GM03348 (cell line): ENCODE results near the gene NUDT1.

ENCODE experiments used
- DNase-seq: peaks from one replicate; pipeline ENCODE4 v3.0.0; 2012; ENCODE audit warnings: low spot score

Gene NUDT1

GRCh38 chr7:2241580-2242540 is at the start of gene NUDT1, which contains the start of gene MRM2:
TSS of gene NUDT1 (plus strand) at chr7:2242226. CDS start at chr7:2244575, 2,349 bp downstream.
TSS of gene MRM2 (minus strand) at chr7:2242205. CDS start at chr7:2242169, 36 bp downstream.
- DNase-seq: peak; percentile 94

- DNase-seq: no peak
These were observed 49.0 kb upstream of the NUDT1 start for GRCh38 chr7:2192831-2193534.

- no peak for DNase-seq
These were observed 48.3 kb upstream of the NUDT1 start for GRCh38 chr7:2193575-2194305.

- no peak for DNase-seq
These were observed 46.4 kb upstream of the NUDT1 start for GRCh38 chr7:2195400-2196246.

- no peak for DNase-seq
These were observed 45.3 kb upstream of the NUDT1 start for GRCh38 chr7:2196381-2197378.

GRCh38 chr7:2197436-2198155 is 44.4 kb upstream of the NUDT1 start:
- no peak for DNase-seq

- DNase-seq: no peak
These were observed 43.8 kb upstream of the NUDT1 start for GRCh38 chr7:2198206-2198605.

- DNase-seq: no peak
These were observed 43.3 kb upstream of the NUDT1 start for GRCh38 chr7:2198760-2199159.

- DNase-seq: no peak
These were observed 42.5 kb upstream of the NUDT1 start for GRCh38 chr7:2199528-2199927.

- no peak for DNase-seq
These were observed 42.0 kb upstream of the NUDT1 start for GRCh38 chr7:2199956-2200583.

- no peak for DNase-seq
These were observed 41.4 kb upstream of the NUDT1 start for GRCh38 chr7:2200584-2200980.

- no peak for DNase-seq
These were observed 40.9 kb upstream of the NUDT1 start for GRCh38 chr7:2201128-2201527.

- no peak for DNase-seq
These were observed 40.2 kb upstream of the NUDT1 start for GRCh38 chr7:2201686-2202360.

- no peak for DNase-seq
These were observed 39.7 kb upstream of the NUDT1 start for GRCh38 chr7:2202361-2202761.

- no peak for DNase-seq
These were observed 38.9 kb upstream of the NUDT1 start for GRCh38 chr7:2202901-2203765.

- no peak for DNase-seq
These were observed 38.2 kb upstream of the NUDT1 start for GRCh38 chr7:2203766-2204300.

GRCh38 chr7:2204446-2204845 is 37.6 kb upstream of the NUDT1 start:
- no peak for DNase-seq
